ENCODE results near the gene GPC6. TPM values are rescaled to one million over a fixed set of nuclear protein-coding genes. Genes with fewer than 3 reads are reported as not detected.

The GPC6 gene
- total RNA-seq, 2 donors from 2014 or later = 1.6 to 4.0 TPM

- no peak for TF ChIP-seq POLR2A (IDR thresholded peaks at IDR 0.05)
- TF ChIP-seq CTCF (IDR thresholded peaks at IDR 0.05) = no peak
- ATAC-seq (no peak), DNase-seq (no peak)
- Histone ChIP-seq H3K27me3 (no peaks in the 10 kb centered on the region), H3K27ac (no peak overlapping the region), H3K36me3 (replicated peaks in 1 of 2; ENCODE audit: insufficient read depth in 1 of 2, low read depth in 2 of 2) (no peaks in the 10 kb centered on the region), H3K9me3 (no peaks in the 10 kb centered on the region), H3K4me3 (no peak overlapping the region), H3K4me1 (no peaks in the 10 kb centered on the region)
- WGBS, 2 donors = 46 to 49% methylated on average over 1 of the region's 1 CpG
- intact Hi-C loops (cut with DNase I) = no loop called here
Measured at GRCh38 chr13:93755341-93755740, 528.7 kb downstream of the GPC6 start.

GRCh38 chr13:93758575-93758974, 532.0 kb downstream of the GPC6 start:
- H3K27me3 ChIP-seq = no peaks in the 10 kb centered on the region
- H3K27ac ChIP-seq = no peak overlapping the region
- WGBS, 2 donors = 63 to 85% methylated on average over 1 of the region's 1 CpG
- H3K4me3 ChIP-seq = no peak overlapping the region
- DNase-seq (no peak), ATAC-seq (no peak)
- no peaks in the 10 kb centered on the region for H3K36me3 ChIP-seq (replicated peaks in 1 of 2; ENCODE audit: insufficient read depth in 1 of 2, low read depth in 2 of 2)
- no peak for TF ChIP-seq CTCF (IDR thresholded peaks at IDR 0.05)
- no peak for TF ChIP-seq POLR2A (IDR thresholded peaks at IDR 0.05)
- intact Hi-C loops (cut with DNase I) = no loop called here
- H3K4me1 ChIP-seq = no peaks in the 10 kb centered on the region
- H3K9me3 ChIP-seq = no peaks in the 10 kb centered on the region

GRCh38 chr13:93762708-93763426, 536.3 kb downstream of the GPC6 start:
- DNase-seq = no peak
- peaks cover 12% of the 10 kb centered on the region for H3K4me1 ChIP-seq
- 62 to 63% methylated on average over 6 of the region's 6 CpGs for WGBS, 2 donors
- no peaks in the 10 kb centered on the region for H3K27me3 ChIP-seq
- H3K4me3 ChIP-seq = no peak overlapping the region
- no peak overlapping the region for H3K27ac ChIP-seq
- intact Hi-C loops (cut with DNase I) = no loop called here
- TF ChIP-seq CTCF (IDR thresholded peaks at IDR 0.05) (no peak), POLR2A (IDR thresholded peaks at IDR 0.05) (no peak)
- ATAC-seq = no peak
- H3K36me3 ChIP-seq (replicated peaks in 1 of 2; ENCODE audit: insufficient read depth in 1 of 2, low read depth in 2 of 2) = no peaks in the 10 kb centered on the region
- no peaks in the 10 kb centered on the region for H3K9me3 ChIP-seq

- 89 to 95% methylated on average over 2 of the region's 2 CpGs for whole genome bisulfite sequencing, 2 donors
- ATAC-seq (no peak), DNase-seq (no peak)
- Histone ChIP-seq H3K36me3 (replicated peaks in 1 of 2; ENCODE audit: insufficient read depth in 1 of 2, low read depth in 2 of 2) (no peaks in the 10 kb centered on the region), H3K4me3 (no peak overlapping the region), H3K27ac (no peak overlapping the region), H3K9me3 (no peaks in the 10 kb centered on the region), H3K4me1 (peaks cover 19% of the 10 kb centered on the region), H3K27me3 (no peaks in the 10 kb centered on the region)
- TF ChIP-seq CTCF (IDR thresholded peaks at IDR 0.05) = no peak
- TF ChIP-seq POLR2A (IDR thresholded peaks at IDR 0.05) = no peak
- intact Hi-C loops (cut with DNase I) = no loop called here
Measured at GRCh38 chr13:93765062-93765461, 538.5 kb downstream of the GPC6 start.

- intact Hi-C loops (cut with DNase I) = no loop called here
- Histone ChIP-seq H3K4me3 (no peak overlapping the region), H3K27me3 (no peaks in the 10 kb centered on the region), H3K9me3 (no peaks in the 10 kb centered on the region), H3K27ac (no peak overlapping the region), H3K36me3 (replicated peaks in 1 of 2; ENCODE audit: insufficient read depth in 1 of 2, low read depth in 2 of 2) (no peaks in the 10 kb centered on the region), H3K4me1 (peaks cover 19% of the 10 kb centered on the region)
- ATAC-seq (no peak), DNase-seq (no peak)
- TF ChIP-seq POLR2A (IDR thresholded peaks at IDR 0.05) = no peak
- no peak for TF ChIP-seq CTCF (IDR thresholded peaks at IDR 0.05)
- 96% methylated on average over 1 of the region's 1 CpG for WGBS, 2 donors
Measured at GRCh38 chr13:93765811-93766210, 539.2 kb downstream of the GPC6 start.
